Measurements from ENCODE around the gene ZCCHC10.

DNA sequence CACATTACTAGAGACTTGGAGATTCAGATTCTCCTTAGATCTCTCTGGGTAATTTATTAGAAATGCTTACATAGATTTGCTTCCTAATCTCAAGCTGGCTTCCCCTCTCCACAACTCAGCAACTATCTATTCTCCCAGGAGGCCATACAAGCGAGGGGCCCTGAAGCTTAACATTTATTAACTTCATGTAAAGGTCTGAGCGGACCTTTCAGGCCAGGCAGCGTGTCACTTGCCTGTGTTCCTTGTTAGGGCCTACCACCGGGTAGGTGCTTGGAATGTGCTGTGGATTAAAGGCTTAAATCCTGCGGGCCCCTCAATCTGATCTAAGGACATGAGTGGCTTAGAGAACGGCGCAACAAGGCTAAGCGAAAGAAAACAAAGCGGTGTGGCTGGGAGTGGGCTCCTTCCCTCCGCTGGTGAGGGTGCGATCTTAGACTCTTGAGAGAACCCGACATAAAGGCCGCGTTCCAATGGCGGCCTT lies 24.8 kb upstream of the ZCCHC10 start:
- TF ChIP-seq, protein P1, sequence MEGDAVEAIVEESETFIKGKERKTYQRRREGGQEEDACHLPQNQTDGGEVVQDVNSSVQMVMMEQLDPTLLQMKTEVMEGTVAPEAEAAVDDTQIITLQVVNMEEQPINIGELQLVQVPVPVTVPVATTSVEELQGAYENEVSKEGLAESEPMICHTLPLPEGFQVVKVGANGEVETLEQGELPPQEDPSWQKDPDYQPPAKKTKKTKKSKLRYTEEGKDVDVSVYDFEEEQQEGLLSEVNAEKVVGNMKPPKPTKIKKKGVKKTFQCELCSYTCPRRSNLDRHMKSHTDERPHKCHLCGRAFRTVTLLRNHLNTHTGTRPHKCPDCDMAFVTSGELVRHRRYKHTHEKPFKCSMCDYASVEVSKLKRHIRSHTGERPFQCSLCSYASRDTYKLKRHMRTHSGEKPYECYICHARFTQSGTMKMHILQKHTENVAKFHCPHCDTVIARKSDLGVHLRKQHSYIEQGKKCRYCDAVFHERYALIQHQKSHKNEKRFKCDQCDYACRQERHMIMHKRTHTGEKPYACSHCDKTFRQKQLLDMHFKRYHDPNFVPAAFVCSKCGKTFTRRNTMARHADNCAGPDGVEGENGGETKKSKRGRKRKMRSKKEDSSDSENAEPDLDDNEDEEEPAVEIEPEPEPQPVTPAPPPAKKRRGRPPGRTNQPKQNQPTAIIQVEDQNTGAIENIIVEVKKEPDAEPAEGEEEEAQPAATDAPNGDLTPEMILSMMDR (IDR thresholded peaks at IDR 0.05; ENCODE audit: insufficient read depth, low read length, poor library complexity, severe bottlenecking) = no peak
- TF ChIP-seq EZH2phosphoT487 (conservative IDR thresholded peaks at IDR 0.05; ENCODE audit: low read length) = no peak

All from SU-DHL-6 (cell line).